A204.1 (cell line): Measurements from ENCODE around the gene HECW1.
"Not testable (repeated sequence)": the region's sequence is repeated elsewhere in the genome, so short reads cannot be mapped to it uniquely, and the experiment has no call there.

ENCODE experiments used
- FAIRE-seq: peaks from 2 replicates; lab custom pipeline; 2012; peaks lifted over from hg19 to GRCh38; lab: Jason Lieb, UNC

HECW1 gene

DNA sequence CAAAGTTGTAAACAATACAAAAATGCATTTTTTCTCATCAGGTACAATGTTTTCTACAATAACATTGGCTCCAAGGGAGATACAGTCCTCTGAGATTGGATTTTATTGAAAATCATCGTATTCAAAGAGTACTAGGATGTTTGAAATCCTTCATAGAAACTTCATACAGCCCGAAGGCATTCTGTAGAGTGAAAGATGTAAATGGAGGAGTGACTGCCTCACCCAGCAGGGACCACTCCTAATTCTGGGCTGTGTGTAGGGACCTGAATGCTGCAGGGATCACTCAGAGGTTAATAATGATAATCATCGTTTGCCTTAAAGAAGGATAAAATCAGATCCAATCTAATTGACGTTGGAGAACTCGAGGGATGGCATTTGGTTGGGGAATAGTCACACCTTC lies 198.6 kb downstream of the HECW1 start:
- FAIRE-seq: no peak

DNA sequence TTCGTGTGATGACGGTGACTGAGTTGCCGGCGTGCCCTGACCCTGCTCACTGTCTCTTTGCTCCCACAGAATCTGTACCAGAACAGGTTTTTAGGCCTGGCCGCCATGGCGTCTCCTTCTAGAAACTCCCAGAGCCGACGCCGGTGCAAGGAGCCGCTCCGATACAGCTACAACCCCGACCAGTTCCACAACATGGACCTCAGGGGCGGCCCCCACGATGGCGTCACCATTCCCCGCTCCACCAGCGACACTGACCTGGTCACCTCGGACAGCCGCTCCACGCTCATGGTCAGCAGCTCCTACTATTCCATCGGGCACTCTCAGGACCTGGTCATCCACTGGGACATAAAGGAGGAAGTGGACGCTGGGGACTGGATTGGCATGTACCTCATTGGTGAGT lies 199.2 kb downstream of the HECW1 start:
- no peak for FAIRE-seq

DNA sequence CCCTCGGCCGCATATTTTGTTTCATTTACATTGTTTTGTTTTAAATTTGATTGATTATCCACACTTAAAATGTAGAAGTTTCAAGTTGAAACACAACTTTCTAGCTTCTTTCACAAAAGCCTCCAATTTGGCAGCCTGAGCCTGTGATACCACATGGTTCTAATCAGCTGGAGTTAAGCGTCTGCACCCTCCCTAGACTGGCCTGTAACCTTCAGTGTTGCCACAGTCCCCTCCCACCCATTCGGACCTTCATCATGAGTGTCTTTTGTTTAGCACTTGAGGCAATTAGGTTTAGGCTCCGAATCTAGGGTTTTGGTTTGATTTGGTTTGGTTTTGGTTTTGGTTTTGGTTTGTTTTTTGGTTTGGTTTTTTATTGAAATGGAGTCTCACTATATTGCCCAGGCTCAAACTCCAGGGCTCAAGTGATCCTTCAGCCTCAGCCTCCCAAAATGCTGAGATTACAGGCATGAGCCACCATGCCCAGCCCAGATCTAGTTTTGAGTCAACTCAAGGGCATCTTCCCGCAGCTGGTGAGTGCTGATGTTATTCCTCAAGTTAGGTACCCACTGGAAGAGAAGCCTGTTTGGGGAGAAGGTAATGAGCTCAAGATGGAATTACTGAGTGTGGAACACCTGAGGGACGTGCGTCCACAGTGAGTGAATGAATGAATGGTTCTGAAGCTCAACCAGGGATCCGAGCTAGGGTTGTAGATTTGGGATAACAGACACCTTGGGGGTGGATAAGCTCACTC lies 201.4 kb downstream of the HECW1 start:
- FAIRE-seq: no peak

DNA sequence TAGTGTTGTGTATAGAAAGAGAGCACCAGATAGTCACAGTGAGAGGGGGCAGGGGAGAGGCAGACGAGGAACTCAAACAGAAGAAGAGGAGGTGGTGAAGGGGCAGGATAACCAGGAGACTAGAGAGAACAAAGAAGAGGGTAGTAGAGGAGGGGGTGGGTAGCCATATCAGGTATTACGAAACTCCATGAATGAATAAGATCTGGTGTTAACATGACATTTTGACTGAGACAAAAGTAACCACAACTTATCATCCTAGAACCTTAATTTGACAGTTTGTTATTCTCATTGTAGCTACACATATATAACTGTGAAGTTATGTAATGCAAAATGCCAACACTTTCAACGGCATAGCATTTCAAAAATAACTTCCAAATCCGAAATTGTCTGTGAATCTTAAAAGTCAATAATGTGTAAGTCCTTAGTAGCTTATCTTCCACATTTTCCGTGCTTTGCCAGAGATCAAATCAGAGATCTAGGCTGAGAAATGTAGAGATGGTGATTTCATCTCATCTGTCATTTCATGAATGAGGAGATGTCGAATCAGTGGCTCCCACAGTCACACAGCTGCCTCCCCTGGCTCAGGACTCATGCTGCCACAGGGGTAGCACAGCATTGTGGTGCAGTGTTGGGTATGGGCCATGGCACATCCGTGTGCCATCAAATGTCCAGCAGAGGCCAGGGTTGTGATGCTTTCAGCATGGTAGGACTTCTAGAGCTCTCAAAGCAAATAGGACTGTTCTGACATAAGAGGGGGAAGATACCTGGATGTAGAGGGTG lies 202.1 kb downstream of the HECW1 start:
- FAIRE-seq: no peak

DNA sequence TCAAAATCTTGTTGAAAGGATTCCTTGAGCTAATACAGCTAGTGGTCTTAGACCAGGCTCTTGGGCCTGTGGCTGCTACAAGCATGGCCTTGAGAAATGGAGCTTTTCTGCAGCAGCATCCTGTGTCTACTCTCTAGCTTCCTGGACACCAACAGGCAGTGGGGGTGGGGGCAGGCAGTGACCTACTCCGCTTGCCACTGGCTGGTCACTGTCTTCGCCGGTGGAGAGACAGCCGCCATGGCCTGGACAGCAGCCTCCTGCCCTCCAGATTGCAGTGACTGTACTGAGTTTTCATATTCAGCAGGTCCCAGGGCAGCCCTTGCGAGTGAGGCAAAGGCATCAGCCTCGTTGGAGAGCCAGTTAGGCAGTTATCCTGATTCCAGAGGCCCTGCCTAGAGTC lies 204.6 kb downstream of the HECW1 start:
- FAIRE-seq: no peak

DNA sequence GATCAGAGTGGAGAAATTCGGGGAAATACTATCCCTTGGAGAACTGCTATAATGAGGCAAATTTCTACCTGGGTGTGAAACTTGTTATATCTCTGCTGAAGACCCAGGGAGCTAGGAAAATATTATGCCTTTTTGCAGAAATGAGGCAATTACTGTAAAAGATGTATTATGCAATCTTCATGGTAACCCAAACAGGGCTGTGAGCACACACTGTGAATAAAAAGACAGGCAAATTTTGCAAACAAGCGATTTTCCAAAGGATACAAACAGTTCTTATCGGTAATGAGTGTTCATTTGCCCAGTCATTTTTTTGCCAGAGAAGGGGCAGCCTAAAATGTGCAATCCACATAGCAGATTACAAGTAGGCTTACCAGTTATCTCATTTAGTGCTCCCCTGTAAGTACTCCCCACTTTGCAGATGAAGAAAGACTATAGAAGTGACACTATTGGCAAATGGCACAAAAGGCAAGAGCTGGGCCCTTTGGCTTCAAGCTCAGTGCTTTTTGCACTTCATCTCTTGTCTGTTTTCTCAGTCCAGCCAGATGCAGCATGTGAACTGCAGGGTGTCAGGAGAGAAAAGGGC lies 205.8 kb downstream of the HECW1 start:
- FAIRE-seq: no peak

DNA sequence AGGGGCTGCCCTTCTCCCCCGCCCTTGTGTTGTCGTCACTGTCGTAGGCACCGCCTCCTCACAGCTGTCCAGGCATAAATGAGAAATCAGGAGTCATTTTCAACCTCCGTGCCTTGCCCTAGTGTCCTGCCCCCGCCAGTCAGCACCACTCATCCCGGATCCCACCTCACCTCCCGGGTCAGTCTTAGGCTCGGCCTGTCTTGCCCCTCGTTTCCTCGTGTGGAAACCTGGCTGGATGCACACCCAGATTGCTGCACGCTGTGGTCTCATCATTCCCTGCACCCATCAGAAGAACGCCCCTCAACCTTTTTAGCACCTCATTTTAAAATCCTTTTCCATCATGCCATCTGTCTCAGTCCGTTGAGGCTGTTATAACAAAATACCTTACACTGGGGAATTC lies 213.1 kb downstream of the HECW1 start:
- FAIRE-seq: no peak

DNA sequence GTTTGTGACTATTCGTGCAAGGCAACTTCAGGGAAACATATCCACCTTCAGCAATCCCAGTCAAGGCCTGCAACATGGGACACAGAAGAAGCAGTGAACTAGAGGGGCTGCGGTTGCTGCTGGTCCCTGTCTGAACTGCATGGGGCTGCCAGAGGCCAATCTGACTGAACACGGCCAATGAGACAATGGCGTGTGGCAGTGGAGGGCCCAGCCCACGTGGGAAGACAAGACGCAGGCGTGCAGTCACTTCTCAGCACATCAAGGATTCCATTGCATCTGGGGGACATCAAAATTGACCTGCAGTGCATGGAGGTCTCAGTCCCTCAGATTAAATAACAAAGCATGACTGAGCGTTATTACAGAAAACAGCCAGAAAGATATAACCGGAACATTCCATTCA lies 215.9 kb downstream of the HECW1 start:
- FAIRE-seq: no peak

DNA sequence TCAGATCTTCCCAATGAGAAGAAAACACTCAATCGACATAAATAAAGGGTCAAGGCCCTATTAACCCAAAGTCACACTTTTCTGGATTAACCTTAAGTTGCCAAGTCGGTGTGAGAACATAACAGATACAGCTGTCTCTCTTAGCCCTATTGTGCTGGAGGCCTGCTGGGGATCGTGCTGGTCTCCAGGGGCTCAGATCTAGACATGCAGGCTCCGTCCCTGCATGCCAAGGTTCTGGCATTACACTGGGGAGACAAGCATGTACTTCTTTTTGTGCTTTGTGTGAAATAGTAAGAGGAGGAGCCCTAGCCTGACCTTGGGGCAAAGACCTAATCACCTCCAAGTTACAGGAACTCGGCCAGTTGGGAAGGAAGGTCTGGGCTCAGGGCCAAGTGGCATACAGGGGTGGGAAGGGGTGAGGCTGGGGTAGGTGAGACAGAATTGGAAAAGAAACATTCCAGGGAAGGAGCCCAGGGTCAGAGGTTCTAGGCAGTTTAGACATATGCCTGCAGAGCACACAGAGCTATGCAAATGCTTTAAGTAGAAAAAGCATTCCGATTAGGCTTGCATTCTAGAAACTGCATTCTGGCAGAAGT lies 216.4 kb downstream of the HECW1 start:
- no peak for FAIRE-seq

DNA sequence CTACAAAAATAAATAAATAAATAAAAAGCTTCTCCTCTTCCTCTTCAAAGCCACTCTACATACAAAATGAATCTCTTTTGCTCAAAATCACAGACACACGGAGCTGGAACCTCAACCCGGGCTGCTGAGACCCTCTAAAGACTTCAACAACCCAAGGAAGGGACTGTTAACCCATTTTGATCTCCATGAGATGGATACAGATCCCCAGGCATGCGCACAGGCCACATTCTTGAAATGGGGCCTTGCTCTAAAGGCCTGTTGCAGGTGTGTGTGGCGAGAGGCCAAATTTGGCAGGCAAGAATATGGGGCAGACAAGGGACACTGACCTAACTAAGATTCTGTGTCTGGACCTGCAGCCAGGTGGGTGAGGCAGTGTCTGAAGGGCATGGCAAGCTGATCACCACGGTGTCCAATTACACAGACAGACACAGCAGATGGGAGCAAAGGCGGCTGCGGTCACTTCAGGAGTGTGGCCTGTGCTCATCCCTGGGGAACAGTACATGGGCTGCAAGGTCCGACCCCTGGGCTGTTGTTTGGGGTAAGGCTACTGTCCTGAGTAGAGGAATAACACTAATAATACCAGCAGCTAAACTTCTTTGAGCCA lies 219.8 kb downstream of the HECW1 start:
- FAIRE-seq: no peak

DNA sequence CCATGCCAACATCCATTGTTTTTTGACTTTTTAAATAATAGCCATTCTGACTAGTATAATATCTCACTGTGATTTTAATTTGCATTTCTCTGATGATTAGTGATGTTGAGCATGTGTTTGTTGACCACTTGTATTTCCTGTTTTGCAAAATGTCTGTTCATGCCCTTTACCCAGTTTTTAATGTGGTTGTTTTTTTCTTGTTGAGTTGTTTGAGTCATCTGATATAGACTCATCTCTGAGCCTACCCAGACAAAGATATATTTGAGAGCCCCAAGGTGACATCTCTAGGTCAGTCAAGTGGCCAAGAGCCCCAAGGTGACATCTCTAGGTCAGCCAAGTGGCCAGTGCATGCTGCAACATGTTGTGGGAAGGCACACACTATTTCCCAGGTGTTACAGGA lies 224.7 kb downstream of the HECW1 start:
- FAIRE-seq: no peak

DNA sequence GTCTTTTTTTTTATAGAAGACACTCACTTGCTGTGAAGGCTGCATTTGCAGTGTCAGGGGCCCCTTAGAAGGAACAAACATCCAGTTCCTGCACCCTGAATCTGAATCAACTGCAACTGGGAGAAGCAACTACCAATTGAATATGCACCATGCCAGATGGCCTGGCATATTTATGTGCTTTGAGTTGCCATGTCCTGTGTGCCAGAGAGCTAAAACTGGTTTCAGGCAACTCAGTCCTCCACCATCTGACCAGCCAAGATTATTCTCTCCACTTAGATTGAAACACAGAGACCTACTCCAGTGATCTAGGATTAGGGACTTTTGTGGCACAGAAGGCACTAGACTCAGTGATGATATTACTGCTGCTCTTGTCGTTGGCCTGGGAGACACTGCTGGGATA lies 225.4 kb downstream of the HECW1 start:
- FAIRE-seq: no peak

DNA sequence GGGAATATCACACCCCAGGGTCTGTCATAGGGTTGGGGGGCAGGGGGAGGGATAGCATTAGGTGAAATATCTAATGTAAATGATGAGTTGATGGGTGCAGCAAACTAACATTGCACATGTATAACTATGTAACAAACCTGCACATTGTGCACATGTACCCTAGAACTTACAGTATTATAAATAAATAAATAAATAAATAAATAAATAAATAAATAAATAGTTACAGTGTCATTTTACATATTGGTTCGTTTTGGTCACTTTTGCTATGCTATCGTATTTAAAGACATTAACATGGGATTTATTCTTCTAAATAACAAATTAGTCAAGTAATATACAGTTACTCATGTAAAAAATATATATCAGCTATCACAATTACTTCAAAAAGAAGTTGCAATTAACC lies 228.7 kb downstream of the HECW1 start:
- FAIRE-seq: no peak

DNA sequence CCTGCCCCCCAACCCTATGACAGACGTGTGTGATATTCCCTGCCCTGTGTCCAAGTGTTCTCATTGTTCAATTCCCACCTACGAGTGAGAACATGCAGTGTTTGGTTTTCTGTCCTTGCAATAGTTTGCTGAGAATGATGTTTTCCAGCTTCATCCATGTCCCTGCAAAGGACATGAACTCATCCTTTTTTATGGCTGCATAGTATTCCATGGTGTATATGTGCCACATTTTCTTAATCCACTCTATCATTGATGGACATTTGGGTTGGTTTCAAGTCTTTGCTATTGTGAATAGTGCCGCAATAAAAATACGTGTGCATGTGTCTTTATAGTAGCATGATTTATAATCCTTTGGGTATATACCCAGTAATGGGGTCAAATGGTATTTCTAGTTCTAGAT lies 231.0 kb downstream of the HECW1 start:
- FAIRE-seq: not testable (repeated sequence)

DNA sequence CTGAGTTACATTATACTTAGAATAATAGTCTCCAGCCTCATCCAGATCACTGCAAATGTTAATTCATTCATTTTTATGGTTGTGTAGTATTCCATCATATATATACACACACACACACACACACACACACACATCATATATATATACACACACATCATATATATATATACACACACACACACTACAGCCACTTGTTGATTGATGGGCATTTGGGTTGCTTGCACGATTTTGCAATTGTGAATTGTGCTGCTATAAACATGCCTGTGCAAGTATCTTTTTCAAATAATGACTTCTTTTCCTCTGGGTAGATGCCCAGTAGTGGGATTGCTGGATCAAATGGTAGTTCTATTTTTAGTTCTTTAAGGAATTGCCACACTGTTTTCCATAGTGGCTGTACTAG lies 233.2 kb downstream of the HECW1 start:
- FAIRE-seq: not testable (repeated sequence)

DNA sequence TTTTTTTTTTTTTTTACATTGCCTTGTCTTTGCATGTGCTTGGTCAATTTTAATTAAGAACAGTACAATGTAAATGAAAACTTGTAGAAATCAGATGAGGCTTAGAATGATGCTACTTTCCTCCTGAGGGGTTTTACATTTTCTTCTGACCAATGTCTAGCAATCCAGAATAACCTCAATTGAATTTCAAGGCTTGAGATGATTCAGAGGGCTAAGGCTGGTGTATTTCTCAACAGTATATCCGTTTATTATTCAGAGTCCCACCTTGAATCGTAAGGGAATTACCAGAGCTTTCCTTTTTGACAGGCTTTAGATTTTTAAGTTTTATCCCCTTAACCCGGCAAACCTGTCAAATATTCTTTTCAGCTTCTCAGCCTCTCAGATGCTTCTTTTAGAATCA lies 239.2 kb downstream of the HECW1 start:
- no peak for FAIRE-seq

DNA sequence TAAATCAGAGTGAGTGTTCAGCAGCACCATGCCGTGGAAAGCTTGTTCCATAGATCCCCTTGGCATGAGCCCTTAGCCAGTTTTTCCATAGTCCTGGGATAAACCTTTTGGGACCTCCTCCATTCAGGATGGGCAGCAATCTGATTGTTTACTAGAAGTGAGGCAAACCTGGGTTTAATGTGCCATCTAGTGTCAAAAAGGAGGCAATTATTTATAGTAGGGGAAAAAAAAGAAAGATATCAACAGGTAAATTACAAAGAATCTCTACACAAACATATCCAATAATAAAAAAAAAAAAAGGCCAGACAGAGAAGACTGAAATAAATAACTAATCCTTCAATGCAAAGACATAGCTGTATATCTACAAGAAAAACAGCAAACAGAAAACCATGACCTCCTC lies 241.5 kb downstream of the HECW1 start:
- FAIRE-seq: no peak

DNA sequence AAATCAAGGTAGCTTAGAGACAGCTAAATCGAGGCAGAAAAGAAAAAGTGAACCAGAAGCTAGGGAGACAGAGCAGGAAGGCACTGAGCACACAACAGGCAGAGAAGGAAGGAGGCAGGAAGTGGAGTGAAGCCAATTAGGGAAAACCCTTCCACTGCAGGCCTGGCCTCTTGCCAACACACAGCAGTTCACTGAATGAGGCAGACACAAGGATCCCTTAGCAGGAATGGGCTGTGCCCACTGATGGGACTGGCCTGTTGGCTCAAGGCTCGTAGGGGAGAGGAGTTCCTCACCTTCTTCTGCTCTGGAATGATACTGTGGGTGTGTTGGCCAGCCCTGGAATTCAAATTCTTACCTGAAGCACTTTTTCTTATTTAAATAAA lies 250.2 kb downstream of the HECW1 start:
- FAIRE-seq: no peak

DNA sequence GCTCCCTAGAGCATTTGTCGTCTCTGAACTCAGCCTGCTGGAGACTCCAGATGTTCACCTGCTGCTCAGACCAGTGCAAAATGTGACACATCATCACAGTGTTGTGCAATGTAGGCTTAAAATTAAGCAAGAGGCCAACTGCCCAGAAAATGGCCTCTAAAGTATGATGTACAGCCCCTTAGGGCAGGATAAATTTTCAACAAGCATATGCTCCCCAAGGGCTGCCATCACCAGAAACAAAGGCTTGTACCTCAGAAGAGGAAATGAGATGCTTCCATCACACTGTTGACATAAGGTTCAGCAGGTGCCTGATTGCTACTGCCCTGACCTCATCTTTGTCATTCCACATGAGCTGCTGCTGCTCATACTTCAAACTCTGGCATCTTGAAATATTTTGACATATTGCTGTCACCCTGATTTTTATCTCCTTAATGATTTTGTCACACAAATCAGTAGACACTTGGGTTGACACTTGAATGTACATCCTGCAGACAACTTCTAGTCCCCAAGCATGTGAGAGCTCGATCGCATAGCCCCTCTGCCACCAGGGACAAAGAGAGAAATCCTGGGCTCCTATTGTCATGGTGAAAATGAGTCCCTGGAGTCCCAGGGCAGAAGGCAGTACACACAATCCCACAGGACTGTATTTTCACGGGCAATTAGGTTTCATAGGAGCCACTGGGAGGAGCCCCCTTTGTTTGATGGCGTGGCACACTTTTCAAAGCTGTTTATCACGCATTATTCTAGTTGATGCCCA lies 250.8 kb downstream of the HECW1 start:
- FAIRE-seq: no peak

DNA sequence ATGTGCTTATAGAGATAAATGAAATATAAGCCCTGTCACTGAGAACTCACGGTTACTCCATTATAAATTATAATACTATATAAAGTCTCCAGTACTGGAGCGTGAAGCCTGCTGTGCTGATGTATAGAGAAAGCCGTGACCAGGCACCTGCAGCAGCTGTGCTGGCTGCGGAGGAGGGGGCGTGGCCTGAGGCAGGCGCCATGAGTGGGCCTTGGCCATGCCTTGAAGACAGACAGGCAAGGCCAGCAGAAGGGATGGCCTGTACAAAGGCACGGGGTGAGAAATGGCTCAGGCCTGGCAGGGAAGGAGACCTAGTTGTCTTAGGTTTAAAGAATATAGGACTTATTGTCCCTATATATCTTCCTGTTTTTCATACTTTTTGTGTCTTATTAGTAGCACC lies 251.9 kb downstream of the HECW1 start:
- no peak for FAIRE-seq

DNA sequence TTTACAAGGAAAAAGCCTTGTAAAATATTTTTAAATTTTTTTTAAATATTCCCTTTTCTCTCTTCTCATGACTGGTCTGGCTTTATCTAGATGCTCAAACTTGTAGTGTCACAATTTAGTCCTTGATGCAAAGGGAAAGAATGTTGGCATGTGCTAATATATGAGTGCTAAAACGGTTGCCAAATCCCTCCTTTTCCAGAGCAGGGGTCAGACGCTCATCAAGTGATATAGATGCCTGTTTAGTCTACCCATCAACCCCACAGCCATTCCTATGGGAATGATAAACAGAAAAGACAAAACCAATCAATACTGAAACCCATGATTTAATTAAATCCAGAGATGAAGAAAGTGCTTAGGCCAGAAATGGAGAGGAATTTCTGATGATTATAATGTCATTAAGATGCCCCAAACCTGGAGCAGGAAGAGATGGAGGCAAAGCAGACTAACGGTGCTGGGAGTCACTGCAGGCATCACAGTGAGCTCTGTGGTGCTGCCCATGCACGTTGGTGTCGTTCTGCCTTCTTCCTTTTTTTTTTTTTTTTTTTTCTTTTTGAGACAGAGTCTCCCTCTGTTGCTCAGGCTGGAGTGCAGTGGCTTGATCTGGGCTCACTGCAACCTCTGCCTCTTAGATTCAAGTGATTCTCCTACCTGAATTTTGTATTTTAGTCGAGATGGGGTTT lies 260.4 kb downstream of the HECW1 start:
- FAIRE-seq: no peak
